Activated CD4-positive, alpha-beta memory T cell treated with anti-CD3 and anti-CD28 coated beads for 36 hours (primary cell): Measurements from ENCODE around the gene PXT1. TPM values are rescaled to one million over a fixed set of nuclear protein-coding genes. Genes with fewer than 3 reads are reported as not detected.
"Not testable (repeated sequence)": the region's sequence is repeated elsewhere in the genome, so short reads cannot be mapped to it uniquely, and the experiment has no call there.

Experiments used
- CTCF ChIA-PET: fragments of 350-600 bp; sonication (Branson Sonifier 250); formaldehyde crosslinking; loops from one replicate; lab custom pipeline; 2021; ENCODE audit warnings: antibody characterized with exemption, inconsistent platforms; lab: Charles Lee
- POLR2A ChIA-PET: fragments of 350-600 bp; sonication (Branson Sonifier 250); formaldehyde crosslinking; loops from one replicate; lab custom pipeline; 2021; ENCODE audit warnings: antibody characterized with exemption; lab: Charles Lee
- DNase-seq: peaks from one replicate; pipeline ENCODE4 v3.0.0-alpha.2; 2020
- H3K27ac Mint-ChIP-seq: one replicate; pipeline ENCODE4 v1.8.0; 2021; ENCODE audit warnings: mixed read lengths
- H3K27me3 Mint-ChIP-seq: one replicate; pipeline ENCODE4 v1.8.0; 2021; ENCODE audit warnings: mixed read lengths
- H3K36me3 Mint-ChIP-seq: one replicate; pipeline ENCODE4 v1.8.0; 2021; ENCODE audit warnings: mixed read lengths
- H3K4me1 Mint-ChIP-seq: one replicate; pipeline ENCODE4 v1.8.0; 2021; ENCODE audit warnings: low read depth, mixed read lengths
- H3K4me3 Mint-ChIP-seq: one replicate; pipeline ENCODE4 v1.8.0; 2021; ENCODE audit warnings: mild to moderate bottlenecking, mixed read lengths
- H3K9me3 Mint-ChIP-seq: one replicate; pipeline ENCODE4 v1.8.0; 2021; ENCODE audit warnings: mixed read lengths
- intact Hi-C: fragments of 100-400 bp; cut with micrococcal nuclease; formaldehyde crosslinking; loops from one replicate; pipeline ENCODE4 v1.15.1; 2023
- total RNA-seq, 2 experiments: library from RNA; stranded (reverse); gene quantifications; one replicate each; pipeline ENCODE4 v1.2.3, GENCODE V29; 2021

Gene PXT1
- total RNA-seq, 2 experiments from 2014 or later = 0.22 to 0.29 TPM

GRCh38 chr6:36364669-36365479, 77.8 kb downstream of the PXT1 start:
- Mint-ChIP-seq H3K36me3 (peaks cover 2% of the 10 kb centered on the region), H3K4me1 (peaks cover 5% of the 10 kb centered on the region), H3K4me3 (no peak overlapping the region), H3K27me3 (no peaks in the 10 kb centered on the region), H3K9me3 (no peaks in the 10 kb centered on the region), H3K27ac (no peak overlapping the region)
- ChIA-PET CTCF (interaction anchor here (1.0 to 2.2 kb wide), 3 partner anchors 16 to 62 kb away, joined by 3 to 9 read pairs (median 5); no protein-coding TSS in a partner anchor), POLR2A (interaction anchor here (0.7 to 1.2 kb wide), 2 partner anchors 9 to 181 kb away, joined by 3 to 4 read pairs; no protein-coding TSS in a partner anchor)
- intact Hi-C loops = no loop called here
- peak; percentile 60 for DNase-seq

- intact Hi-C loops, H3K4me3 Mint-ChIP-seq, H3K4me1 Mint-ChIP-seq, H3K27ac Mint-ChIP-seq, H3K36me3 Mint-ChIP-seq, H3K9me3 Mint-ChIP-seq, DNase-seq, H3K27me3 Mint-ChIP-seq: not testable (repeated sequence)
- ChIA-PET POLR2A (interaction anchor here (0.6 to 1.2 kb wide), 3 partner anchors 8 to 180 kb away, joined by 3 to 4 read pairs (median 3); no protein-coding TSS in a partner anchor), CTCF (interaction anchor here (1.0 to 10.5 kb wide), 4 partner anchors 22 to 62 kb away, joined by 5 to 160 read pairs (median 56); no protein-coding TSS in a partner anchor)
Measured at GRCh38 chr6:36364061-36364635, 78.5 kb downstream of the PXT1 start.

- H3K27me3 Mint-ChIP-seq, H3K9me3 Mint-ChIP-seq, H3K4me3 Mint-ChIP-seq, H3K4me1 Mint-ChIP-seq, H3K36me3 Mint-ChIP-seq, DNase-seq, intact Hi-C loops, H3K27ac Mint-ChIP-seq: not testable (repeated sequence)
- ChIA-PET CTCF (interaction anchor here (7.1 to 10.5 kb wide), 2 partner anchors 22 to 60 kb away, joined by 103 to 160 read pairs; no protein-coding TSS in a partner anchor), POLR2A (interaction anchor here (0.6 kb wide), 1 partner anchor 177 kb away, joined by 3 read pairs; no protein-coding TSS in a partner anchor)
Measured at GRCh38 chr6:36363371-36363752, 79.3 kb downstream of the PXT1 start.

GRCh38 chr6:36362551-36363370, 79.9 kb downstream of the PXT1 start:
- Mint-ChIP-seq H3K4me1 (peaks cover 14% of the 10 kb centered on the region), H3K27me3 (peaks cover 3% of the 10 kb centered on the region), H3K9me3 (no peaks in the 10 kb centered on the region), H3K36me3 (no peaks in the 10 kb centered on the region), H3K4me3 (no peak overlapping the region), H3K27ac (no peak overlapping the region)
- ChIA-PET POLR2A (interaction anchor here (0.6 kb wide), 1 partner anchor 356 kb away, joined by 4 read pairs; no protein-coding TSS in a partner anchor), CTCF (interaction anchor here (1.2 to 10.5 kb wide), 3 partner anchors 21 to 334 kb away, joined by 3 to 160 read pairs (median 103); no protein-coding TSS in a partner anchor)
- DNase-seq = no peak
- intact Hi-C loops = no loop called here

GRCh38 chr6:36361071-36361470, 81.6 kb downstream of the PXT1 start:
- H3K4me1 Mint-ChIP-seq = peaks cover 18% of the 10 kb centered on the region
- H3K4me3 Mint-ChIP-seq = no peak overlapping the region
- no peak for DNase-seq
- no peaks in the 10 kb centered on the region for H3K36me3 Mint-ChIP-seq
- peaks cover 3% of the 10 kb centered on the region for H3K27me3 Mint-ChIP-seq
- ChIA-PET CTCF (interaction anchor here (0.6 to 10.5 kb wide), 11 partner anchors 9 to 334 kb away, joined by 3 to 160 read pairs (median 4); partner anchors contain the start of gene MAPK14), POLR2A (no interaction called here)
- intact Hi-C loops = no loop called here
- no peak overlapping the region for H3K27ac Mint-ChIP-seq
- H3K9me3 Mint-ChIP-seq = no peaks in the 10 kb centered on the region

- ChIA-PET CTCF (interaction anchor here (0.6 to 10.5 kb wide), 22 partner anchors 9 to 399 kb away, joined by 3 to 160 read pairs (median 4); partner anchors contain the start of genes BNIP5 and MAPK14), POLR2A (no interaction called here)
- Mint-ChIP-seq H3K9me3 (no peaks in the 10 kb centered on the region), H3K27ac (no peak overlapping the region), H3K27me3 (peaks cover 3% of the 10 kb centered on the region), H3K4me3 (no peak overlapping the region), H3K36me3 (no peaks in the 10 kb centered on the region), H3K4me1 (peaks cover 24% of the 10 kb centered on the region)
- intact Hi-C loops = loop anchor here (1.0 kb wide), 3 partner anchors 19 to 333 kb away; partner anchors contain the start of gene MAPK14
- DNase-seq = peak; percentile 79
Measured at GRCh38 chr6:36360241-36361054, 82.2 kb downstream of the PXT1 start.

- no peak overlapping the region for H3K4me3 Mint-ChIP-seq
- H3K27ac Mint-ChIP-seq = no peak overlapping the region
- H3K27me3 Mint-ChIP-seq = peaks cover 5% of the 10 kb centered on the region
- H3K36me3 Mint-ChIP-seq = no peaks in the 10 kb centered on the region
- intact Hi-C loops = loop anchor here (5.0 kb wide), 1 partner anchor 236 kb away; no protein-coding TSS in a partner anchor
- ChIA-PET CTCF (interaction anchor here (0.6 to 10.5 kb wide), 7 partner anchors 9 to 331 kb away, joined by 3 to 160 read pairs (median 8); partner anchors contain the start of gene MAPK14), POLR2A (interaction anchor here (0.7 to 0.9 kb wide), 2 partner anchors 18 to 61 kb away, joined by 3 read pairs; no protein-coding TSS in a partner anchor)
- DNase-seq = no peak
- peaks cover 26% of the 10 kb centered on the region for H3K4me1 Mint-ChIP-seq
- H3K9me3 Mint-ChIP-seq = no peaks in the 10 kb centered on the region
Measured at GRCh38 chr6:36358226-36358915, 84.3 kb downstream of the PXT1 start.

GRCh38 chr6:36357872-36358225, 84.8 kb downstream of the PXT1 start:
- CTCF ChIA-PET = interaction anchor here (1.0 to 10.5 kb wide), 6 partner anchors 10 to 330 kb away, joined by 3 to 160 read pairs (median 12); partner anchors contain the start of gene MAPK14
- peak; percentile 43 for DNase-seq
- Mint-ChIP-seq H3K36me3 (peaks cover 4% of the 10 kb centered on the region), H3K27me3 (peaks cover 10% of the 10 kb centered on the region), H3K9me3 (peaks cover 3% of the 10 kb centered on the region), H3K4me3 (no peak overlapping the region), H3K4me1 (peaks cover 29% of the 10 kb centered on the region), H3K27ac (no peak overlapping the region)
- intact Hi-C loops = loop anchor here (5.0 kb wide), 1 partner anchor 236 kb away; no protein-coding TSS in a partner anchor
- POLR2A ChIA-PET = no interaction called here

GRCh38 chr6:36355819-36356218, 86.8 kb downstream of the PXT1 start:
- intact Hi-C loops = loop anchor here (5.0 kb wide), 1 partner anchor 234 kb away; no protein-coding TSS in a partner anchor
- POLR2A ChIA-PET = interaction anchor here (0.6 to 1.4 kb wide), 3 partner anchors 9 to 427 kb away, joined by 3 to 4 read pairs (median 3); no protein-coding TSS in a partner anchor

GRCh38 chr6:36353411-36353915, 89.2 kb downstream of the PXT1 start:
- Mint-ChIP-seq H3K4me3 (no peak overlapping the region), H3K27ac (no peak overlapping the region), H3K27me3 (peaks cover 16% of the 10 kb centered on the region), H3K36me3 (peaks cover 4% of the 10 kb centered on the region), H3K4me1 (peaks cover 27% of the 10 kb centered on the region), H3K9me3 (peaks cover 7% of the 10 kb centered on the region)
- intact Hi-C loops = no loop called here
- CTCF ChIA-PET = interaction anchor here (3.4 to 10.5 kb wide), 3 partner anchors 11 to 51 kb away, joined by 11 to 160 read pairs (median 74); no protein-coding TSS in a partner anchor
- no peak for DNase-seq
- POLR2A ChIA-PET = no interaction called here

More at GRCh38 chr6:36355819-36356218, 86.8 kb downstream of the PXT1 start:
- Mint-ChIP-seq H3K4me3 (no peak overlapping the region), H3K27me3 (peaks cover 16% of the 10 kb centered on the region), H3K4me1 (peaks cover 29% of the 10 kb centered on the region), H3K27ac (peak overlapping the region; percentile 16), H3K36me3 (peaks cover 4% of the 10 kb centered on the region), H3K9me3 (peaks cover 7% of the 10 kb centered on the region)
- CTCF ChIA-PET = interaction anchor here (0.6 to 10.5 kb wide), 5 partner anchors 13 to 429 kb away, joined by 3 to 160 read pairs (median 4); partner anchors contain the start of gene MAPK14
- peak; percentile 18 for DNase-seq
